ENCODE measurements around the gene RAB9A.
"Not testable (repeated sequence)": the region's sequence is repeated elsewhere in the genome, so short reads cannot be mapped to it uniquely, and the experiment has no call there.

RAB9A gene

GRCh38 chrX:13669755-13670154 lies 19.2 kb upstream of the RAB9A start:
- not testable (repeated sequence) for DNase-seq (ENCODE audit: low read depth in 2 of 2)

DNA sequence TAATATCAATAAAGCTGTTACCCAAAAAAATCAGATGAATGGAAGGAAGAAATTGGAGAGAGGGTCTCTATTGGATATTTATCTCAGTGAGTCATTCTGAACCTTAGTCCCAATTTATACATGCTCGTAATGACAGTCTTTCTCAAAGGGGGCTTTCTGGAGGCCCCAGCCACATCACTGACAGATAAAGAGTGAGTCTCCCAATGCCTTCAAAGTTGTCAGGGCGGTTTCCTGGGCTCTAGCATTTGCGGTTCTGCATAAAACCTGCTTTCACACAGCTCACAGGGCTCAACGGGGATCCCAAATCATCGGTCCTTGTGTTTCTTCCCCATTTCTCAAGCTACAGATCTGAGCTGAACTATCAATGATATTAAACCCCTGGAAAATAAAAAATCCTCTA lies 18.7 kb upstream of the RAB9A start:
- DNase-seq (ENCODE audit: low read depth in 2 of 2), result no peak

GRCh38 chrX:13673016-13673415 lies 15.9 kb upstream of the RAB9A start:
- no peak for DNase-seq (ENCODE audit: low read depth in 2 of 2)

- no peak for DNase-seq (ENCODE audit: low read depth in 2 of 2)
Measured at GRCh38 chrX:13676885-13677284, 12.0 kb upstream of the RAB9A start.

DNA sequence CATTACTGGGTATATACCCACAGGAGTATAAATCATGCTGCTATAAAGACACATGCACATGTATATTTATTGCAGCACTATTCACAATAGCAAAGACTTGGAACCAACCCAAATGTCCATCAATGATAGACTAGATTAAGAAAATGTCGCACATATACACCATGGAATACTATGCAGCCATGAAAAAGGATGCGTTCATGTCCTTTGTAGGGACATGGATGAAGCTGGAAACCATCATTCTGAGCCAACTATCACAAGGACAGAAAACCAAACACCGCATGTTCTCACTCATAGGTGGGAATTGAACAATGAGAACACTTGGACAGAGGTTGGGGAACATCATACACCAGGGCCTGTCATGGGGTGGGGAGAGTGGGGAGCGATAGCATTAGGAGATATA lies 9.2 kb upstream of the RAB9A start:
- not testable (repeated sequence) for DNase-seq (ENCODE audit: low read depth in 2 of 2)

- DNase-seq (ENCODE audit: low read depth in 2 of 2), result no peak
Measured at GRCh38 chrX:13681595-13681994, 7.3 kb upstream of the RAB9A start.

DNA sequence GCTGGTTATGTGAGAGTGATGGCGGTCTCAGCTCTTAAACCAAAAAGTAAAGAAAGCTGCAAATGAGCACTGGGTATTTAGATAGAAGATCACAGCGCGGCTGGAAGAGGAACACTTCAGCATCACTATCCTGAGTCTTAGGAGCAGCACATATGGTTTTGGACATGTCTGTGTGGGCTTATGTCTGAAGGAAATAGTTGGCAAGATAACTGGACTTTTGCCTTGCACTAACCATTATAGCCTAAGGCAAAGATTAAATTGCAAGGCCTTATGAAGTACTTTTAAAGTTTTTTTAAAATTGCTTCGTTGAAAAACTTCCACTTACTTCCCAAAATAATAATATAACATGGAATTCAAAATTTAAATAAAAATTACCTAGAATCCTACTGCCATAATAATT lies 4.6 kb upstream of the RAB9A start:
- no peak for DNase-seq (ENCODE audit: low read depth in 2 of 2)

DNA sequence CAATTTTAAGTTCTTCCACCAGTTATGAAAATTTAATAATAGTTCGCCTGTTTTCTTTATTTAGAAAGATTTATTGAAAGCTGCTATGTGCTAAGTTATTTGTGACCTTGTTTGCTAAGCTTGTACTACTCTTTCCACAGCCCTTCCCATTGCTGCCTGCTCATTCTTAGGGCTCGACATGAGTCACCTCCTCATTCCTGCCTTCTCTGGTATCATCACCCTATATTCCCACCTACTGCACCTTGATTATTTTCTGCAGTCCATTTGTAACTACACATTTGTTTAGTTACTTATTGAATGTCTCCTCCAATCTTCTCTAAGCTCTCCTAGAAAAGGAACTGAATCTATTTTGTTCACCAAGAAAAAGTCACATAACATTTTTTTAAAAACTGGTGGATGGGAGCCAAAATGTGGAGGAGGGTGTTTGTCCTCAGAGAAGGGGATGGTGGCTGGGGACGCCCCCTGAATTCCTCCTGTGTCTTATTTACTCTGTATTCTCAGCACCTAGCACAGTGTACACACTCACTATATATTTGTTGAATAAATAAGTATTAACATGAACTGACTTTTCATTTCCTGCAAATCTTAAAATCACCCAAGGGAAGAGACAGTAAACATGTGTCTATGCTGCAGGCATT lies 3.7 kb upstream of the RAB9A start:
- DNase-seq (ENCODE audit: low read depth in 2 of 2), result no peak

DNA sequence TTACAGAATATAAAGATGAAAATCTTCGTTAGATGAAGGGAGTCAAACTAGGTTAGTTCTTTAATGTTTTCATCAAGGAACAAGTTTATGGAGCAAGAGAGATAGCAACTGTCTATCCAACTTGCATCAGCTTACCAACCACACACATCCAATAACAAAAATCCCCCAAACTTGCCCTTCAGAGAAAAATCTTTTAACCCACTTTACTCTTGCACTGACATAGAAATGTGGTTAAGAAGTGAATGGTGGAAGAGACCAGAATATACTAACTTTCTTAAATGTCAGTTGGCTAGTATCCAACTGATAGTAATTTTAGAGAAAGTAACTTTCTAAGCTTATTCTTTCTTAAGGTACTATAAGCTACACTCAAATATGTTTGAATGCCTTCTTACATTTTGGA lies 1.7 kb upstream of the RAB9A start:
- no peak for DNase-seq (ENCODE audit: low read depth in 2 of 2)

- no peak for DNase-seq (ENCODE audit: low read depth in 2 of 2)
Measured at GRCh38 chrX:13688384-13688957, 457 bp upstream of the RAB9A start.

- DNase-seq (ENCODE audit: low read depth in 2 of 2), result no peak
Measured at GRCh38 chrX:13689741-13690211, 848 bp downstream of the RAB9A start.

DNA sequence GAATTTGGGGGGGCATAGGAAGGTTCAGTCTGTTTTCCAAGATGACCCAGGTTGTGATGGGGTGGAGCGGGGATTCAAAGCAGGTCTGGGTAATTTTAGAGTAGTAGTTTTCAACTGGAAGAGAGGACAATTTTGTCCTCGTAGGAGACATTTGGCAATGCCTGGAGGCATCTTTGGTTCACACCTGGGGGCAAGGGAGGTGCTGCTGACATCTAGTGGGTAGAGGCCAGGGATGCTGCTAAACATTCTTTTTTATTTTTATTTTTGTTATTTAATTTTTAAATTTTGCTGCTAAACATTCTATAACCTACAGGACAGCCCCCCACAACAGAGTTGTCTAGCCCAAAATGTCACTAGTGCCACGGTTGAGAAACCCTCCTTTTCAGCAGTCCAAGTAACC lies 1.9 kb downstream of the RAB9A start:
- DNase-seq (ENCODE audit: low read depth in 2 of 2), result no peak

DNA sequence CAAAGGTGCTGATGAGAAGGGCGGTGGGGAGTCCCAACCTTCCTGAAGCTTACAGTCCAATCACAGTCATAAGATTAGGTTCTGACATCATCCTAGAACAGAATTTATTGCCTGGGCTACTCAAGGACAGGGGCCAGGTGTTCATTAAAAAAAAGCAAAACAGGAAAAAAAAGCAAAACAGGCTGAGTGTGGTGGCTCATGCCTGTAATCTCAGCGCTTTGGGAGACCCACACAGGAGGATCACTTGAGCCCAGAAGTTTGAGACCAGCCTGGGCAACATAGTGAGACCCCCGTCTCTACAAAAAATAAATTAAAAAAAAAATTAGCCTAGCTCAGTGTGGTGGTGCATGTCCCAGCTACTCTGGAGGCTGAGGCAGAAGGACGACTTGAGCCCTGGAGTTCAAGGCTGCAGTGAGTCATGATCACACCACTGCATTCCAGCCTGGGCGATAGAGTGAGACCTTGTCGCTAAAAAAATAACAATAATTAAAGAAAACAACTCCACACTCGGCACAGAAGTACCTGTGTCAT lies 3.0 kb downstream of the RAB9A start:
- DNase-seq (ENCODE audit: low read depth in 2 of 2), result no peak

DNA sequence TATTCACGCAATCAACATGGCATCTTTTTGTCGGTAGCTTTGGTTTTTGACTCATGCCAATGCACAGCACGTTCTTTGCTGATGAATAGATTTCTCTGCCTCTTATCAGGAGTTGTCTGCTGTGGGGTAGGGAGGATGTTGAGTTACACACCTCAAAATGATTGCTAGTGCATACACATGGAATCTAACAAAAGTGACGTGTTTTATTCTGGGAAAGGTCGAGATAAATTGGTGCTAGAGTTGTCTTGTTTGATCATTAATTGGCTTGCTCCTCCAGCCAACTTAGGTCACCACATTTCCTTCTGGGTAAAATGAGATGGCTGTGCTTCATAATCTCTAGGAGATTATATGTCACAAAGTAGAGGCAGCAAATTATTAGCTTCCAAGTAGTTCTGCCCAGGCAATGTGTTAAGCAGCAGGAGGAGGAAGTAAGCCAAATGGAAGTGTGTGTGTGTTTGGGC lies 3.9 kb downstream of the RAB9A start:
- no peak for DNase-seq (ENCODE audit: low read depth in 2 of 2)

DNA sequence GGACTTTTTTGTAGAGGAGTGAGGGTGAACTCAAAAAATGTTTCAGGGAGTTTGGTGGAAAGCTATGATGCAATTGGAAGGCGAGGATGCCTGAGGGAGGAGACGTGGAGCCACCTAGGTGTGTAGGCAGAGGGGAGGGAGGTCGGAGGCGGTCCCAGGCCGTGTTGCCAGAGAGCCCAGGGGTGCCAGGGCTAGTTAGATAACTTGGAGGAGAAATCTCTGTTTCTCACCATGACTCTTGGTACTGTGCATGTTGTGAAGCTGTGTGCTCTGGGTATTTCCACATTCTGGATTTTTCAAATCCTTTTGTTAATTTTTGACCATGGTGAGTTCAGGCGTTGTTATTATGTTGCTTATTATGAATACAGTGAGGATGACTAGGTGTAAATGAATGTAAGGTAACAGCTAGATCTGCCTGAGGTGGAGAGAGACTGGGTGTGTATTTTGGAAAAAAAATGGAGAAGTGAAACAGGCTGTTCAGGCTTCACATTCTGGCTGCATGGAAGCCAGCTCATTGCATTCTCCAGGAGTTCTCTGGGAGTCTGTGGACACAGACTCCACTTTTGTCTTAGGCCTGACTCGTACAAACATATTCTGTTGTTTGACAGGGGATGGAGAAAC lies 4.5 kb downstream of the RAB9A start:
- no peak for DNase-seq (ENCODE audit: low read depth in 2 of 2)

- no peak for DNase-seq (ENCODE audit: low read depth in 2 of 2)
Measured at GRCh38 chrX:13694359-13694758, 5.4 kb downstream of the RAB9A start.

- DNase-seq (ENCODE audit: low read depth in 2 of 2), result no peak
Measured at GRCh38 chrX:13694983-13695382, 6.1 kb downstream of the RAB9A start.

GRCh38 chrX:13695601-13696115 lies 6.7 kb downstream of the RAB9A start:
- DNase-seq (ENCODE audit: low read depth in 2 of 2), result no peak

GRCh38 chrX:13697455-13697854 lies 8.5 kb downstream of the RAB9A start:
- no peak for DNase-seq (ENCODE audit: low read depth in 2 of 2)

- no peak for DNase-seq (ENCODE audit: low read depth in 2 of 2)
Measured at GRCh38 chrX:13697976-13698375, 9.0 kb downstream of the RAB9A start.

- DNase-seq (ENCODE audit: low read depth in 2 of 2), result no peak
Measured at GRCh38 chrX:13698432-13698831, 9.5 kb downstream of the RAB9A start.

- no peak for DNase-seq (ENCODE audit: low read depth in 2 of 2)
Measured at GRCh38 chrX:13699183-13699826, 10.4 kb downstream of the RAB9A start.
